Lung microvascular endothelial cell (primary cell): ENCODE results near the gene NLRP3. TPM values are rescaled to one million over a fixed set of nuclear protein-coding genes. Genes with fewer than 3 reads are reported as not detected.
"Not testable (repeated sequence)": the region's sequence is repeated elsewhere in the genome, so short reads cannot be mapped to it uniquely, and the experiment has no call there.

Experiments used
- DNase-seq, 2 donors: peaks; one replicate each; pipeline versions ENCODE4 v3.0.0 to v3.0.0-alpha.2; 2010; ENCODE audit warnings: low read depth in 2 of 2
- total RNA-seq: library from RNA; depleted of rRNA; stranded (reverse); fragments of >200 nt; gene quantifications from 2 replicates; pipeline ENCODE4 v1.2.1, GENCODE V29; 2014

The NLRP3 gene
- total RNA-seq, 1 donor from 2014 or later: under 0.01 TPM

DNA sequence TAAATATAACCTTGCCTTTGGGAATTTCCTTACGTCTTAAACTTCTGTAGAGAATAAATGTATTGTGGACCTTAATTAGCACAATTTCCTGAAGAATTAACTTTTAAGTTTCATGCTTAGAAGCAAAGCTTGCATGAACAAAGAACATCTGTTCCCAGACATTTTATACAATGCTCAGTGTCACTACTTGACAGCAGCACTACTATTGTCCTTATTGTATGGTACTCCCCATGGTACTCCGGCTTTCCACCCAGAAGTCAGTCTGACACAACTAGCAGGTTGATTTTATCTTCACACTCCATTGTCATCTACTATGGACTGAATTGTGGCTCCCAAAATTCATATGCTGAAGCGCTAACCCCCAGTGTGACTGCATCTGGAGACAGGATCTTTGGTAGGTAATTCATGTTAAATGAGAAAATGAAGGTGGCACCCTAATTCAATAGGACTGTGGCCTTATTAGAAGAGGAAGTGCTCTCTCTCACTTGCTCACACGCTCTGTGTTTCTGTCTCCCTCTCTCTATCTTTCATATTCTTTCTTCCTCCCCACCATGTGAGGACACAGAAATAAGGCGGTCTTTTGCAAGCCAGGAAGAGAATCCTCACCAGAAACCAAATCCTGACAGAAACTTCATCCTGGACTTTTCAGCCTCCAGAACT lies 52.6 kb downstream of the NLRP3 start:
- no peak for DNase-seq

DNA sequence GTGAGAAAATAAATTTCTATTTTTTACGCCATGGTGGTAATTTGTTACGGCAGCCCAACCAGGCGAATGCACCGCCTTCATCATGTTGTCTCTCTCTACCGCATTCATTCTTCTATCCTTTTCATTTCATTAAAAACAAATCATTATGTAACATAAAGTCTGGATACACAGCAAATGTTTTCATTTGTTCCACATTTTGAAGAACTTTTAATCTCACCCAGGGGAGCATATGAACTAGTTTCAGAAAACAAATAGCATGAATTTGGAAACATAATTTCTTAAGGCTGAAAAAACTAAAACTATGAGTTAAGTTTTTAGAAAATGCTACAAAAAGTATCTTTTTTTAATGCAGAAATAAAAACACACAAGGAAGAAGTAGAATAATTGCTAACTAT lies 53.2 kb downstream of the NLRP3 start:
- DNase-seq: no peak

DNA sequence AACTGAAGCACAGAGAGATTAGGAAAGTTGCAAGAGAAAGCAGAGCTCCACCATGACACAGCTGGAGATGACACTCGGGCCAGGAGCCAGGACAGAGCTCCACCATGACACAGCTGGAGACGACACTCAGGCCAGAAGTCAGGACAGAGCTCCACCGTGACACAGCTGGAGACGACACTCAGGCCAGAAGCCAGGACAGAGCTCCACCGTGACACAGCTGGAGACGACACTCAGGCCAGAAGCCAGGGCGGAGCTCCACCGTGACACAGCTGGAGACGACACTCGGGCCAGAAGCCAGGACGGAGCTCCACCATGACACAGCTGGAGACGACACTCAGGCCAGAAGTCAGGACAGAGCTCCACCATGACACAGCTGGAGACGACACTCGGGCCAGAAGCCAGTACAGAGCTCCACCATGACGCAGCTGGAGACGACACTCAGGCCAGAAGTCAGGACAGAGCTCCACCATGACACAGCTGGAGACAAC lies 55.0 kb downstream of the NLRP3 start:
- DNase-seq: not testable (repeated sequence)

DNA sequence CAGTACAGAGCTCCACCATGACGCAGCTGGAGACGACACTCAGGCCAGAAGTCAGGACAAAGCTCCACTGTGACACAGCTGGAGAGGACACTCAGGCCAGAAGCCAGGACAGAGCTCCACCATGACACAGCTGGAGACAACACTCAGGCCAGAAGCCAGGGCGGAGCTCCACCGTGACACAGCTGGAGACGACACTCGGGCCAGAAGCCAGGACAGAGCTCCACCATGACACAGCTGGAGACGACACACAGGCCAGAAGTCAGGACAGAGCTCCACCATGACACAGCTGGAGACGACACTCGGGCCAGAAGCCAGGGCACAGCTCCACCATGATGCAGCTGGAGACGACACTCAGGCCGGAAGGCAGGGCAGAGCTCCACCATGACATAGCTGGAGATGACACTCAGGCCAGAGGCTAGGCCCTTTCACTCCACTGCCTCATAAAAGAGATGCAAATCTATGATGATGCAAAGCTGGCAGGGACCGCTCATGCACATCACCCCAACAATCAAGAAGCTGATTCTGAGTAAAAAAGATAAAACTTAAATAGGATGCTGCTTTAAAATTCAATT lies 55.6 kb downstream of the NLRP3 start:
- no peak for DNase-seq

DNA sequence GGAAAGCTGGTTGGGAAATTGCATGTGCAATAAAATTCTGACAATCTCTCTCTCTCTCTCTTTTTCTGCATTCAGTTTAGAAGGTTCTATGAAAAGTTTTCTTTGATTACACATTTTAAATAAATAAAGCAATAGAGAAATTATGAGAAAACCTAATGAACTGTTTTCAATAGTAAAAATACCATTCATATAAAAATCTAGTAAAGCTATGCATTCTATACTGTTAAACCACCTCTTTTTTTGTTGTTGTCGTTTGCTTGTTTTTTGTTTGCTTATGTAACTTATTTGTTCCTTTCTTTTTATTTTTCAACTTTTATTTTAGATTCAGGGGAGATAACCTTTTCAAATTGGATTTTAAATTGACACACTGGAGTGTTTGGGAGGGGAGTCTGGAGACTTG lies 56.1 kb downstream of the NLRP3 start:
- DNase-seq: no peak

DNA sequence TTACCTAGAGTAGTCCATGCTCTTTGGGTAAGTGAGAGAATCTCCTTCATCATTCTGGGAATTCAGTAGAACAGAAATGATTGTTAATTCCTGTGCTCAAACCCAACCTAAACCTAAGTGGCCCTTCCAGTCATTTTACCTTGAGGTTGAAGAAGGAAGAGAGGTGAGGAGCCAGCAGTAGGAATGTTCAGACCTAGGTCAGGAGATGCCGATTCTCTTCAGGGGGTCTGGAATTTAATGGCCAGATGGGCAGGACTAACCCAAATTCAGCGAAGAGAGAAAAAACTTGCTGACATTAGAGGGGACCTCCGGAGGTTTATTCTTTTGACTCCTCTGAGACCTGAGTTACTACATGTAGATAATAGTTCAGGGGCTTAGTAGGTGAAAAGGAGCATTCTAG lies 58.4 kb downstream of the NLRP3 start:
- DNase-seq: no peak

- DNase-seq: no peak
Observed at GRCh38 chr1:247475793-247476192, 59.8 kb downstream of the NLRP3 start.

GRCh38 chr1:247476328-247477058 lies 60.5 kb downstream of the NLRP3 start:
- DNase-seq: not testable (repeated sequence)

GRCh38 chr1:247482747-247483146 lies 66.8 kb downstream of the NLRP3 start:
- no peak for DNase-seq

GRCh38 chr1:247487057-247487456 lies 71.1 kb downstream of the NLRP3 start:
- DNase-seq: peak; percentile 6 to 14

DNA sequence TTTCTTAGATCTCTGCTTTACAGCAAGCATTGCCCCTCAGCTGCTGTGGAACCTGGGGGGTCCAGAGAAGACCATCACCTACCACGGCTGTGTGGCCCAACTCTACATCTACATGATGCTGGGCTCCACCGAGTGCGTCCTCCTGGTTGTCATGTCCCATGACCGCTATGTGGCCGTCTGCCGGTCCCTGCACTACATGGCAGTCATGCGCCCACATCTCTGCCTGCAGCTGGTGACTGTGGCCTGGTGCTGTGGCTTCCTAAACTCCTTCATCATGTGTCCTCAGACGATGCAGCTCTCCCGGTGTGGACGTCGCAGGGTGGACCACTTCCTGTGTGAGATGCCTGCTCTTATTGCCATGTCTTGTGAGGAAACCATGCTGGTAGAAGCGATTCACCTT lies 75.4 kb downstream of the NLRP3 start:
- DNase-seq: no peak

- DNase-seq: no peak
Observed at GRCh38 chr1:247493106-247493505, 77.1 kb downstream of the NLRP3 start.

DNA sequence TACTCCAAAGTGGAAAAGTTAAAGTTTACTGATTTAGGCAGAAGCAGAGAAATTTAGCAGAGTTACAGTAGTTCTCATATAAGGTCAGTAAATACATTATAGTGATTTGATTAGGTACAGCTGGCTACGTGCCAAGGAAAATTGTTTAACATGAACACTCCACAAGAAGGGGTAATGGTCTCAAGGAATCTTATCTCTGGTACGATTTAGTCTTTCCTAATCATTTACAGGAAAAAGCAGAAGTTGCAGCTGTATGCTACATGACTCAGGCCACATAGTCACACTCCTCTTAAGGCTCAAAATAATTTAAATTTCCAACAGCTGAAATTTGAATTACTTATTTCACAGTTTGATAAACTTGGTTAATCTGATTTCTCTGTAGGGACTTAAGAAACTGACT lies 78.8 kb downstream of the NLRP3 start:
- no peak for DNase-seq

DNA sequence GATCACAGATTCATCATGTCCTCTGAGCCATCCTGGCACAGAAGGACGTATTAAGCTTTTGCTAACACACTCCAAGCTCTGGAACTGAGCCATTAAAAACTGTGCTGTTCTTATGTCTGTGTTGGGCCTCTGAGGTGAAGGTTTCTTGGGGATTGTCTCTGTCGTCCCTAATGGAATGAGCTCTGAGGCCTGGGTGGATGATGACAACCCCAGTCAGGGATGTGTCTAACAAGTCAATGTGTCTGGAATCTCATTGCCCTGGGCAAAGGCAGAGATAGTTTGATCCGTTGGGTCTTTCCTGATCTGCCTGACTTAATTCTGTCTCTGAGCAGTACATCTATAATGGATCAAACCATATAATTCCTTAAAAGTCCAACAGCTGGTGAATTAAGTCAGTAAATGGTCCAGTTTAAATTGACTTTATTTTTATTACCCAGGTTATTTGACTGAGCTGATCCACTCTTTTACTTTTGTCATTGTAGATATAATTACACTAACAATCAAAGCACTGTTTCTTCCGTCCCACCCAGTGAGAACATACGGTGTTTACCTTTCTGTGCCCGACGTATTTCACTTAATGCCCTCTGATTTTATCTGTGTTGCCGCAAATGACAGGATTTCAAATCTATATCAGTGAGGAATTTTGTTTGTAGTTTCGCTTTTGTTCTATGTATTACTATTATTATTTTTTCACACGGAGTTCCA lies 80.8 kb downstream of the NLRP3 start:
- no peak for DNase-seq

Other genes starting within 250 kb of the NLRP3 start
- 48.4 and 59.3 TPM in 2 replicates for gene ZNF124, start 244.2 kb upstream of the NLRP3 start, total RNA-seq
- not detected in 2 replicates for gene VN1R5, start 160.1 kb upstream of the NLRP3 start, total RNA-seq
- 15.3 and 26.6 TPM in 2 replicates for gene ZNF496, start 84.3 kb upstream of the NLRP3 start, total RNA-seq
- gene OR2B11, start 41.9 kb downstream of the NLRP3 start, total RNA-seq: not detected in 2 replicates
- not detected in 2 replicates for gene OR2C3, start 120.3 kb downstream of the NLRP3 start, total RNA-seq
- gene GCSAML, start 133.0 kb downstream of the NLRP3 start, total RNA-seq: not detected in 2 replicates
- not detected in 2 replicates for gene OR2G2, start 172.2 kb downstream of the NLRP3 start, total RNA-seq
- not detected in 2 replicates for gene OR2G3, start 189.4 kb downstream of the NLRP3 start, total RNA-seq